Thyroid gland (tissue), 4 donors: Measurements from ENCODE around the gene PUM2.

Source experiments
- POLR2A ChIP-seq, 2 donors: fragments of 450-650 bp; IDR thresholded peaks; one replicate each; pipeline ENCODE4 v1.6.1; 2017; ENCODE audit warnings: antibody characterized with exemption in 2 of 2, mild to moderate bottlenecking in 2 of 2, moderate library complexity in 1 of 2
- TF ChIP-seq, protein P1 (sequence below), 6 experiments: fragments of 200-600 bp in 3 of 6; fragments of 450-650 bp in 3 of 6; sonication (generic) in 3 of 6; IDR thresholded peaks; one replicate each; pipeline ENCODE4 v1.5.1; 2016 to 2019; ENCODE audit warnings: antibody characterized with exemption in 6 of 6, mild to moderate bottlenecking in 2 of 6, inconsistent platforms in 1 of 6, moderate library complexity in 1 of 6

DNA sequence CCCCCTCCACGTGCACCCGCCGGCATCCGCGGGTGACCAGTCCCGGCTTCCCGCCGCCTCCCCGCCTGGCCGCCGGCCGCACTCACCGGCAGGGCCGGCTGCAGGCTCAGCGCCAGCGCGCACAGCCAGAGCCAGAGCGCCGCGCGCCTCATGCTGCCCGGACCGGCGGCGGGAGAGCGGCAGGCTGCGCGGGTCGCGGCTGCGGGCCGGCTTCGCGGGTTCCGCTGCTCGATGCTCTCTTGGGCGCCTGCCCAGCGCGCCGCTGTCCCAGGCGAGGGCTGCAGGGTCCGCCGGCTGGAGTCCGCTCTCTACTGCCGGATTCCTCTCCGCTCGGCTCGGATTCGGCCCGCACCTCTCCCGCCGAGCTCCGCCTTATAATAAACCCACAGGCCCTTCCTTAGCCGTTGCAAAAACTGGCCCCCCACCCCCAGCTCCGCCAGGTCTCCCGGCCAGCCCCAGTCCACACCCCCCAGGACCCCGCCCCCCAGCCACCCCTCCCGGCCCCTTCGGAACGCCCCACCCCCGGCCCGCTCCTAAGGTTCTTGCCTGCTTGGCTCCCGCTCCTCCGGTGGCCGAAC lies 125.8 kb downstream of the PUM2 start, which contains the start of gene SDC1:
- peak in 1 of 2 donors; percentile 35 for TF ChIP-seq POLR2A (IDR thresholded peaks at IDR 0.05)
- TF ChIP-seq, protein P1, sequence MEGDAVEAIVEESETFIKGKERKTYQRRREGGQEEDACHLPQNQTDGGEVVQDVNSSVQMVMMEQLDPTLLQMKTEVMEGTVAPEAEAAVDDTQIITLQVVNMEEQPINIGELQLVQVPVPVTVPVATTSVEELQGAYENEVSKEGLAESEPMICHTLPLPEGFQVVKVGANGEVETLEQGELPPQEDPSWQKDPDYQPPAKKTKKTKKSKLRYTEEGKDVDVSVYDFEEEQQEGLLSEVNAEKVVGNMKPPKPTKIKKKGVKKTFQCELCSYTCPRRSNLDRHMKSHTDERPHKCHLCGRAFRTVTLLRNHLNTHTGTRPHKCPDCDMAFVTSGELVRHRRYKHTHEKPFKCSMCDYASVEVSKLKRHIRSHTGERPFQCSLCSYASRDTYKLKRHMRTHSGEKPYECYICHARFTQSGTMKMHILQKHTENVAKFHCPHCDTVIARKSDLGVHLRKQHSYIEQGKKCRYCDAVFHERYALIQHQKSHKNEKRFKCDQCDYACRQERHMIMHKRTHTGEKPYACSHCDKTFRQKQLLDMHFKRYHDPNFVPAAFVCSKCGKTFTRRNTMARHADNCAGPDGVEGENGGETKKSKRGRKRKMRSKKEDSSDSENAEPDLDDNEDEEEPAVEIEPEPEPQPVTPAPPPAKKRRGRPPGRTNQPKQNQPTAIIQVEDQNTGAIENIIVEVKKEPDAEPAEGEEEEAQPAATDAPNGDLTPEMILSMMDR (IDR thresholded peaks at IDR 0.05) = no peak
